Measurements from ENCODE around the gene CBFA2T2.
"Not testable (repeated sequence)": the region's sequence is repeated elsewhere in the genome, so short reads cannot be mapped to it uniquely, and the experiment has no call there.

CBFA2T2 gene

DNA sequence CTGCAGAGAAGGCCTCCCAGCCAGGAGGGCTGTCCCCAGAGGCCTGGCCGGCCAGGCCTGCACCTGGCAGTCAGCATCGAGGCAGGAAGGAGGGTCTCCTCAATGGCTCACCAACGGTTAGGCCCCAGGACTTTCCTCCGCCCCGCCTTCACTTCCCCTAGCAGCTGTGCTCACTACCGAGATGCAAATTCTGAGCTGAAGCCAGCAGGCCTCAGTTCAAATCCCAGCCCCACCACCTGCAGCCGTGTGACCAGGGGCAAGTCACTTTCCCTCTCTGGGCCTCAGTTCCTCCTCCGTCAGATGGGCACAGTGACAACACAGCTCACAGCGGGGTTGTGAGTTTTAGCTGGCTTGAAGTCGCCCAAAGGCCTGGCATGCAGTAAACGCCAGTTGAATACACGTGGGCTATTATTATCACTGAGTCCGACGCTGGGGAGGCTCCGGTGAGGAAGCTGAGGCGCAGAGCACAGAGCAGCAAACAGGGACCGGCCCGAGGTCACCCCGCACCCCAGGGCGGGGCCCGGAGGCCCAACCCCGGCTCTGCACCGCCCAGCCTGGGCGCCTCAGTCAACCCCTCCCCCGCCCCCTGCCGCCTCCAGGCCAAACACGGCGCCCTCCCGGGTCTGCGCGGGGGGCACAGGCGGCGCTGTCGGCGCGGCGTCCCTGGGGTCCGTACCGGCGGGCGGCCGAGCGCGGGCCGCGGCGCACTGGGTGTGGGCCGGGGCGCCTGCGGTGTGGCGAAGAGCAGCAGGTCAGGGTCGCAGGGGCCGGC is 195.6 kb downstream of the CBFA2T2 start:
- peak; percentile 44 for DNase-seq

- DNase-seq: peak; percentile 89
Measured at GRCh38 chr20:33686100-33686983, 196.4 kb downstream of the CBFA2T2 start, which contains the start of gene E2F1. TSS of gene E2F1 (minus strand) at chr20:33686385. CDS start at chr20:33686264, 121 bp downstream.

DNA sequence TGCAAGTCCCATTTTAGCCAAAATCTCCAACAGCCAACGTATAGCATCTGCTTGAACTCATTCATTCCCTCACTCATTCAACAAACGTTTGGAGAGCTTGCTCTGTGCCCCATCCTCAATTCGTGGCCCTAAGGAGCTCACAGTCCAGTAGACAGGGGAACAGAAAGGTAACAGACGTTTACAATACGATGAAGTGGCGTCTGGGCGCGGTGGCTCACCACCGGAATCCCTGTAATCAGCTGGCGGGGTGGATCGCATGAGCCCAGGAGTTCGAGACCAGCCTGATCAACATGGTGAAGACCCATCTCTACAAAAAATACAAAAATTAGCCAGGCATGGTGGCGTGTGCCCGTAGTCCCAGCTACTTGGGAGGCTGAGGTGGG is 197.1 kb downstream of the CBFA2T2 start:
- DNase-seq: no peak

DNA sequence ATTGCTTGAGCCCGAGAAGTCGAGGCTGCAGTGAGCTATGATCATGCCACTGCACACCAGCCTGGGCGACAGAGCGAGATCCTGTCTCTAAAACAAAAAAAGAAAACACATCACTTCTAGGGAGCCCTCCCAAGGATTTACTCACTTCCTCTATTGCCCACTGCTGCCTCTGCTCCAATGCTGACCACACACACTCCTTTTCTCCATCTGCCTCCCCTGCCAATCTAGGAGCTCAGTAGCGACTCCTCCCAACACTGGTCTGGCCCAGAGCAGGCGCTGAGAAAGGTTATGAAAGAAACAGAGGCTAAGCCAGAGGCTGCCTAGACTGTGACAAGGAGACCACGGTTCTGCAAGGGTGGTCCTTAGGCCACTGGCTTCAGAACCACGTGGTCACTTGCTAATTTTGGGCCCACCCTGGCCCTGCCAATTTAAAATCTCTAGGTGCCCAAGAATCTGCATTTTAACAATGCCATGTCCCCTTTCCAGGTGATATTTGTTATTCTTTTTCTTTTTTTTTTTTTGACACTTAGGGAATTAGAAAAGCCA is 197.5 kb downstream of the CBFA2T2 start:
- DNase-seq: no peak

- DNase-seq: no peak
Measured at GRCh38 chr20:33687993-33688937, 198.4 kb downstream of the CBFA2T2 start.

GRCh38 chr20:33688938-33689424 is 199.1 kb downstream of the CBFA2T2 start:
- DNase-seq: no peak

- no peak for DNase-seq
Measured at GRCh38 chr20:33689493-33689892, 199.6 kb downstream of the CBFA2T2 start.

DNA sequence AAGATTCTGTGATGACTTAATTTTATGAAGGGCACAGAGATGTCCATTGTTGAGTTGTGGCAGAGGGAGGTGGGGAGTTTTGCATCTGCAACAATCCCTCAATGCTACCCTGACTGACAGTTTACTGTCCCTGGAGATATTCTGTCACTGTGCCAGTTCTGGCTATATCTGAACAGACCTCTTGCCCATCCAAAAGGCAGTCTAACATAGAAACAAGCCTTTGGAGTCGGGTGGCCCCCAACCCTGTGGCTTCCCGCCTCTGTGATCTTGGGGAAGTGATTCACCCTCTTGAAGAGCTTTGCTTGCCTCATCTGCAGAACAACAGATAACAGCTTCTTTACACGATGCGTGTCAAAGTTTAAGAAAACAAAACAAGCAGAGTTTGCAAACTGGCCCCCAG is 200.1 kb downstream of the CBFA2T2 start:
- no peak for DNase-seq

GRCh38 chr20:33693289-33693688 is 203.4 kb downstream of the CBFA2T2 start:
- no peak for DNase-seq

DNA sequence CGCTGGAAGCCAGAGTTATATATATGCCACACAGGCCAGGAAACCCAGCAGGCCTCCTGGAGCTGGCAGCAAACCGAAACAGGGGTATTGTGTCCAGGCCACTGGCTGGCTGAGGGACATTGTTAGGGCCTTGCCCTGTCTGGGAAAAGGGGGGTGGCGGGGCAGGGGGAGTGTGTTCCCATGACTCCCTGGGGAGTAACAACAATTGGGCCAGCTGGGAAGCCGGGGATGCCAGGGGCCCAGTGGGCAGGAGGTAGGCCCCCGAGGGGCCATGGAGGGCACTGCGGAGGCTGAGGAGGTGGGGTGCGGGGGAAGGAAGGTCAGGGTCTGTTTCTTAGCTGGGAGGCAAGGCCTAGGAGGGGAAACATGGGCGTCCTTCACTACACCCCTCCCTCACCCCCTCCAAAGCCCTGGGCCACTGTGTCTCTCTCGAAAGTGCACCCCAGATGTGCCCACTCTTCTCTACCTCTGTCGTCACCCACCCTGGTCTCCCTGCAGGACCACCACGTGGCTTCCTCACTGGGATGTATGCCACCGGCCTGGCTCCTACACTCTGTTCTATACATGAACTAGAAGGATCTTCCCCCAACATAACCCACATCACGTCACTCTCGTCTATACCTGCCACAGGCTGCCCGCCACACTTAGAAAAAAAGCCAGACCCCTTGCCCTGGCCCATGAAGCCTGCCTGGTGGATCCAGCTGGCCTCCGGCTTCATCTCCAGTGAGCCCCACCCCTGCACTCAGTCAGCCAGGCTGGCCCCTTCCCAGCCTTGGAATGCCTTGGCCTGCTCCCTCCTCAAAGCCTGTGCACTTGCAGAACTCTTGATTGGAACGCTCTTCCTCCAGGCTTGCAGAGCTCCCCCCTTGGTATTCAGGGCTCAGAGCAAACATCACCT is 204.1 kb downstream of the CBFA2T2 start:
- no peak for DNase-seq

GRCh38 chr20:33694639-33695012 is 204.7 kb downstream of the CBFA2T2 start:
- no peak for DNase-seq

- no peak for DNase-seq
Measured at GRCh38 chr20:33696448-33696847, 206.6 kb downstream of the CBFA2T2 start.

GRCh38 chr20:33697129-33697528 is 207.2 kb downstream of the CBFA2T2 start:
- DNase-seq: no peak

DNA sequence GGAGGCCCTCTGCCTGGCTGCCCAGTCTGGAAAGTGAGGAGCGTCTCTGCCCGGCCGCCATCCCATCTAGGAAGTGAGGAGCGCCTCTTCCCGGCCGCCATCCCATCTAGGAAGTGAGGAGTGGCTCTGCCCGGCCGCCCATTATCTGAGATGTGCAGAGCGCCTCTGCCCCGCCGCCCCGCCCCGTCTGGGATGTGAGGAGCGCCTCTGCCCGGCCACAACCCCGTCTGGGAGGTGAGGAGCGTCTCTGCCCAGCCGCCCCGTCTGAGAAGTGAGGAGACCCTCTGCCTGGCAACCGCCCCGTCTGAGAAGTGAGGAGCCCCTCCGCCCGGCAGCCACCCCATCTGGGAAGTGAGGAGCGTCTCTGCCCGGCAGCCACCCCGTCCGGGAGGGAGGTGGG is 209.1 kb downstream of the CBFA2T2 start:
- DNase-seq: not testable (repeated sequence)

Data from NCI-H510A treated with DMSO at 0.1 percent for 48 hours (cell line).